GM13977 (cell line): ENCODE data around the gene LSP1.

Source experiments
- DNase-seq: peaks from one replicate; pipeline ENCODE4 v3.0.0; 2012; ENCODE audit warnings: low spot score
- CTCF ChIP-seq: IDR thresholded peaks from 2 replicates; pipeline ENCODE4 v1.5.1; 2012; ENCODE audit warnings: mild to moderate bottlenecking, control low read depth; ENCODE audit not compliant: insufficient read depth; ENCODE audit errors: extremely low read depth, missing control alignments
- in situ Hi-C: fragments of 300-500 bp; cut with MboI; formaldehyde crosslinking; loops from one replicate; pipeline ENCODE4 v1.12.0; 2022; ENCODE audit warnings: low sequenced_read_pairs, low pct_unique_long_range_greater_than_20kb, mixed read lengths, inconsistent platforms; ENCODE audit not compliant: unreplicated experiment

The LSP1 gene

GRCh38 chr11:1854949-1855885 is 2.3 kb downstream of the LSP1 start:
- TF ChIP-seq CTCF = no peak
- in situ Hi-C loops = no loop called here
- DNase-seq = peak; percentile 92

GRCh38 chr11:1855886-1856265 is 3.0 kb downstream of the LSP1 start:
- no peak for DNase-seq
- TF ChIP-seq CTCF = no peak
- in situ Hi-C loops = no loop called here

- no peak for TF ChIP-seq CTCF
These were observed 3.6 kb downstream of the LSP1 start for GRCh38 chr11:1856306-1857005.

GRCh38 chr11:1857064-1857463 is 4.2 kb downstream of the LSP1 start:
- no peak for TF ChIP-seq CTCF
- in situ Hi-C loops = no loop called here

More at GRCh38 chr11:1856306-1857005, 3.6 kb downstream of the LSP1 start:
- no peak for DNase-seq
- in situ Hi-C loops = no loop called here

GRCh38 chr11:1858154-1858553 is 5.3 kb downstream of the LSP1 start:
- in situ Hi-C loops = no loop called here
- no peak for TF ChIP-seq CTCF
- no peak for DNase-seq

More at GRCh38 chr11:1857064-1857463, 4.2 kb downstream of the LSP1 start:
- DNase-seq = no peak

GRCh38 chr11:1858576-1858975 is 5.7 kb downstream of the LSP1 start:
- in situ Hi-C loops = no loop called here
- no peak for DNase-seq
- no peak for TF ChIP-seq CTCF
